OCI-LY1 (cell line): ENCODE measurements around the gene KIRREL3.

Experiments used
- CTCF ChIP-seq: fragments of 200-600 bp; sonication (generic), shearing (Covaris generic); IDR thresholded peaks from 2 replicates; pipeline ENCODE4 v1.5.1; 2017; ENCODE audit warnings: mild to moderate bottlenecking, antibody characterized with exemption, low read length, moderate library complexity, mixed read lengths
- EZH2 ChIP-seq: fragments of 200-600 bp; sonication (generic), shearing (Covaris generic); IDR thresholded peaks from 2 replicates; pipeline ENCODE4 v1.8.0; 2017; ENCODE audit warnings: borderline replicate concordance, mixed run types, mild to moderate bottlenecking, antibody characterized with exemption, low read length, moderate library complexity, mixed read lengths

DNA sequence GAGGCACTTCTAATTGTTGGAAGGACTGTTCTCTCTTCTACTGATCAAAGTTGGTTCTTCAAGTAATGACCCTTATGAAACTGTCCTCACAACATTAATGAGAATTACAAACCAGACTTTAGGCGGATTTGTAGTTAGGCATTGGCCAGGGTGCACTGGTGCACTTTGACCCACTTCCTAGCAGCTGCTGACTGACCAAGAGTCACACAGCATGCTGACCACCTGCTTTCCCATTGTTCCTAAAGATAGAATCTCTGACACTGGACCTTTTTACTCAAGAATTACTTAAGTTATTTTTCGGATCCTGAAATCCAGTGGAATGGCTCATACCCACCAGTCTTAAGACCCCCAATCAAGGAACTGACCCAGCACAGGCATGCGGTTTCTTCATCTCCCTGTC lies 381.1 kb downstream of the KIRREL3 start:
- TF ChIP-seq CTCF (no peak), EZH2 (no peak)
